IPS-20b (cell line): Measurements from ENCODE around the gene FGF5.
"Not testable (repeated sequence)": the region's sequence is repeated elsewhere in the genome, so short reads cannot be mapped to it uniquely, and the experiment has no call there.

Source experiments
- H3K27ac ChIP-seq: one replicate; pipeline ENCODE4 v1.5.1; 2013; ENCODE audit warnings: low read length
- H3K27me3 ChIP-seq: 2 replicates; pipeline ENCODE4 v1.6.1; 2013; ENCODE audit warnings: mild to moderate bottlenecking, low read length, inconsistent platforms; ENCODE audit not compliant: insufficient read depth
- H3K36me3 ChIP-seq: 2 replicates; pipeline ENCODE4 v1.6.1; 2013; ENCODE audit warnings: low read depth, mild to moderate bottlenecking, inconsistent platforms, low read length, moderate library complexity; ENCODE audit not compliant: insufficient read depth
- H3K4me1 ChIP-seq: 2 replicates; pipeline ENCODE4 v1.6.1; 2013; ENCODE audit warnings: mild to moderate bottlenecking, control low read depth, inconsistent platforms, low read length, moderate library complexity; ENCODE audit not compliant: insufficient read depth
- H3K4me3 ChIP-seq: 2 replicates; pipeline ENCODE4 v1.5.1; 2013; ENCODE audit warnings: mild to moderate bottlenecking, low read length, inconsistent platforms
- H3K9ac ChIP-seq: 2 replicates; pipeline ENCODE4 v1.6.1; 2013; ENCODE audit warnings: low read depth, mild to moderate bottlenecking, inconsistent platforms, low read length, moderate library complexity
- H3K9me3 ChIP-seq: 2 replicates; pipeline ENCODE4 v1.6.1; 2013; ENCODE audit warnings: mild to moderate bottlenecking, low read depth, low read length, inconsistent platforms; ENCODE audit not compliant: insufficient read depth

The FGF5 gene

GRCh38 chr4:80233390-80233789, 33.1 kb upstream of the FGF5 start:
- no peaks in the 10 kb centered on the region; the same call in 1 of the 2 replicates for H3K27me3 ChIP-seq
- H3K4me3 ChIP-seq, result no peak overlapping the region
- no peaks in the 10 kb centered on the region for H3K9me3 ChIP-seq
- H3K4me1 ChIP-seq, result no peaks in the 10 kb centered on the region
- H3K27ac ChIP-seq, result no peak overlapping the region
- no peaks in the 10 kb centered on the region for H3K36me3 ChIP-seq
- H3K9ac ChIP-seq, result no peak overlapping the region

GRCh38 chr4:80235451-80235850, 31.0 kb upstream of the FGF5 start:
- no peaks in the 10 kb centered on the region for H3K36me3 ChIP-seq
- H3K4me1 ChIP-seq, result no peaks in the 10 kb centered on the region
- no peaks in the 10 kb centered on the region for H3K9me3 ChIP-seq
- H3K9ac ChIP-seq, result no peak overlapping the region
- no peak overlapping the region for H3K27ac ChIP-seq
- peaks cover 12% of the 10 kb centered on the region for H3K27me3 ChIP-seq
- no peak overlapping the region for H3K4me3 ChIP-seq

- no peak overlapping the region for H3K27ac ChIP-seq
- H3K36me3 ChIP-seq, result no peaks in the 10 kb centered on the region
- H3K27me3 ChIP-seq, result peaks cover 26% of the 10 kb centered on the region
- no peaks in the 10 kb centered on the region for H3K9me3 ChIP-seq
- H3K9ac ChIP-seq, result no peak overlapping the region
- H3K4me3 ChIP-seq, result no peak overlapping the region
- no peaks in the 10 kb centered on the region for H3K4me1 ChIP-seq
Measured at GRCh38 chr4:80237992-80238391, 28.5 kb upstream of the FGF5 start.

GRCh38 chr4:80239480-80240150, 26.8 kb upstream of the FGF5 start:
- no peak overlapping the region for H3K4me3 ChIP-seq
- peaks cover 32% of the 10 kb centered on the region for H3K27me3 ChIP-seq
- H3K4me1 ChIP-seq, result no peaks in the 10 kb centered on the region
- H3K9ac ChIP-seq, result no peak overlapping the region
- no peaks in the 10 kb centered on the region for H3K9me3 ChIP-seq
- no peaks in the 10 kb centered on the region for H3K36me3 ChIP-seq
- H3K27ac ChIP-seq, result no peak overlapping the region

- H3K27ac ChIP-seq, result no peak overlapping the region
- H3K27me3 ChIP-seq, result peaks cover 32% of the 10 kb centered on the region
- no peaks in the 10 kb centered on the region for H3K9me3 ChIP-seq
- H3K4me1 ChIP-seq, result no peaks in the 10 kb centered on the region
- H3K36me3 ChIP-seq, result no peaks in the 10 kb centered on the region
- no peak overlapping the region for H3K4me3 ChIP-seq
- no peak overlapping the region for H3K9ac ChIP-seq
Measured at GRCh38 chr4:80240976-80241375, 25.5 kb upstream of the FGF5 start.

- H3K4me1 ChIP-seq, result no peaks in the 10 kb centered on the region
- H3K4me3 ChIP-seq, result no peak overlapping the region
- peaks cover 32% of the 10 kb centered on the region for H3K27me3 ChIP-seq
- no peak overlapping the region for H3K9ac ChIP-seq
- no peaks in the 10 kb centered on the region for H3K9me3 ChIP-seq
- H3K27ac ChIP-seq, result no peak overlapping the region
- H3K36me3 ChIP-seq, result no peaks in the 10 kb centered on the region
Measured at GRCh38 chr4:80243274-80244018, 23.0 kb upstream of the FGF5 start.

GRCh38 chr4:80247484-80247883, 19.0 kb upstream of the FGF5 start:
- H3K4me3 ChIP-seq, result not testable (repeated sequence)

GRCh38 chr4:80249144-80249543, 17.3 kb upstream of the FGF5 start:
- Histone ChIP-seq H3K27ac (no peak overlapping the region), H3K36me3 (no peaks in the 10 kb centered on the region), H3K9me3 (no peaks in the 10 kb centered on the region), H3K27me3 (peaks cover 5% of the 10 kb centered on the region; the same call in 1 of the 2 replicates), H3K4me3 (no peak overlapping the region), H3K4me1 (no peaks in the 10 kb centered on the region), H3K9ac (no peak overlapping the region)

More at GRCh38 chr4:80247484-80247883, 19.0 kb upstream of the FGF5 start:
- not testable (repeated sequence) for H3K27ac ChIP-seq, H3K9ac ChIP-seq, H3K9me3 ChIP-seq, H3K4me1 ChIP-seq, H3K27me3 ChIP-seq, H3K36me3 ChIP-seq

- peaks cover 20% of the 10 kb centered on the region for H3K27me3 ChIP-seq
- no peaks in the 10 kb centered on the region for H3K36me3 ChIP-seq
- no peak overlapping the region for H3K9ac ChIP-seq
- H3K9me3 ChIP-seq, result no peaks in the 10 kb centered on the region
- H3K27ac ChIP-seq, result no peak overlapping the region
- H3K4me1 ChIP-seq, result no peaks in the 10 kb centered on the region
- H3K4me3 ChIP-seq, result no peak overlapping the region
Measured at GRCh38 chr4:80252427-80252826, 14.0 kb upstream of the FGF5 start.

GRCh38 chr4:80252953-80253352, 13.5 kb upstream of the FGF5 start:
- Histone ChIP-seq H3K9me3 (no peaks in the 10 kb centered on the region), H3K36me3 (no peaks in the 10 kb centered on the region), H3K27me3 (peaks cover 20% of the 10 kb centered on the region), H3K9ac (no peak overlapping the region), H3K4me1 (no peaks in the 10 kb centered on the region), H3K4me3 (no peak overlapping the region), H3K27ac (no peak overlapping the region)

GRCh38 chr4:80253510-80253909, 13.0 kb upstream of the FGF5 start:
- Histone ChIP-seq H3K4me1 (no peaks in the 10 kb centered on the region), H3K9me3 (no peaks in the 10 kb centered on the region), H3K27me3 (peaks cover 24% of the 10 kb centered on the region), H3K4me3 (no peak overlapping the region), H3K36me3 (no peaks in the 10 kb centered on the region), H3K27ac (no peak overlapping the region), H3K9ac (no peak overlapping the region)

GRCh38 chr4:80254114-80254513, 12.3 kb upstream of the FGF5 start:
- peaks cover 30% of the 10 kb centered on the region for H3K27me3 ChIP-seq
- H3K9me3 ChIP-seq, result no peaks in the 10 kb centered on the region
- no peak overlapping the region for H3K9ac ChIP-seq
- no peak overlapping the region for H3K27ac ChIP-seq
- no peaks in the 10 kb centered on the region for H3K36me3 ChIP-seq
- no peaks in the 10 kb centered on the region for H3K4me1 ChIP-seq
- no peak overlapping the region for H3K4me3 ChIP-seq
